Right atrium auricular region (tissue), 2 donors: Measurements from ENCODE around the gene ICE2. TPM values are rescaled to one million over a fixed set of nuclear protein-coding genes. Genes with fewer than 3 reads are reported as not detected.

Source experiments
- DNase-seq: peaks from one replicate; pipeline ENCODE4 v3.0.0-alpha.2; 2019; ENCODE audit warnings: low spot score
- H3K27ac ChIP-seq, 2 donors: fragments of 200-600 bp; sonication (generic); 1 replicate in 1 of 2; 2 replicates in 1 of 2; pipeline ENCODE4 v1.5.1; 2016 to 2019
- H3K27me3 ChIP-seq, 2 donors: fragments of 200-600 bp; sonication (generic); one replicate each; pipeline versions ENCODE4 v1.5.1 to v1.6.0; 2017 to 2019
- H3K36me3 ChIP-seq: fragments of 200-600 bp; sonication (generic); one replicate; pipeline ENCODE4 v1.5.1; 2016
- H3K4me1 ChIP-seq, 2 donors: fragments of 200-600 bp; sonication (generic); one replicate each; pipeline versions ENCODE4 v1.5.1 to v1.6.0; 2017 to 2019
- H3K4me3 ChIP-seq, 2 donors: fragments of 200-600 bp; sonication (generic); 1 replicate in 1 of 2; 2 replicates in 1 of 2; pipeline ENCODE4 v1.5.1; 2017 to 2019; ENCODE audit warnings: mild to moderate bottlenecking in 1 of 2, moderate library complexity in 1 of 2
- H3K9me3 ChIP-seq, 2 donors: fragments of 200-600 bp; sonication (generic); one replicate each; pipeline ENCODE4 v1.5.1; 2019
- CTCF ChIP-seq, 2 donors: fragments of 200-600 bp; sonication (generic); IDR thresholded peaks; one replicate each; pipeline ENCODE4 v1.5.1; 2019; ENCODE audit warnings: antibody characterized with exemption in 2 of 2
- total RNA-seq, 2 donors: library from RNA; depleted of rRNA; stranded (reverse); fragments of >200 nt; gene quantifications; one replicate each; pipeline ENCODE4 v1.1.0, GENCODE V29; 2016

The ICE2 gene
- total RNA-seq, 2 donors from 2014 or later, result 10.6 to 12.6 TPM

- Histone ChIP-seq H3K36me3 (peaks cover 55% of the 10 kb centered on the region), H3K4me3 (no peak overlapping the region), H3K27ac (no peak overlapping the region), H3K9me3 (no peaks in the 10 kb centered on the region), H3K4me1 (peaks cover 0 to 2% of the 10 kb centered on the region in 2 donors), H3K27me3 (no peaks in the 10 kb centered on the region)
- no peak for DNase-seq
- no peak for TF ChIP-seq CTCF (IDR thresholded peaks at IDR 0.05)
Observed at GRCh38 chr15:60471314-60471713, 7.6 kb downstream of the ICE2 start.

DNA sequence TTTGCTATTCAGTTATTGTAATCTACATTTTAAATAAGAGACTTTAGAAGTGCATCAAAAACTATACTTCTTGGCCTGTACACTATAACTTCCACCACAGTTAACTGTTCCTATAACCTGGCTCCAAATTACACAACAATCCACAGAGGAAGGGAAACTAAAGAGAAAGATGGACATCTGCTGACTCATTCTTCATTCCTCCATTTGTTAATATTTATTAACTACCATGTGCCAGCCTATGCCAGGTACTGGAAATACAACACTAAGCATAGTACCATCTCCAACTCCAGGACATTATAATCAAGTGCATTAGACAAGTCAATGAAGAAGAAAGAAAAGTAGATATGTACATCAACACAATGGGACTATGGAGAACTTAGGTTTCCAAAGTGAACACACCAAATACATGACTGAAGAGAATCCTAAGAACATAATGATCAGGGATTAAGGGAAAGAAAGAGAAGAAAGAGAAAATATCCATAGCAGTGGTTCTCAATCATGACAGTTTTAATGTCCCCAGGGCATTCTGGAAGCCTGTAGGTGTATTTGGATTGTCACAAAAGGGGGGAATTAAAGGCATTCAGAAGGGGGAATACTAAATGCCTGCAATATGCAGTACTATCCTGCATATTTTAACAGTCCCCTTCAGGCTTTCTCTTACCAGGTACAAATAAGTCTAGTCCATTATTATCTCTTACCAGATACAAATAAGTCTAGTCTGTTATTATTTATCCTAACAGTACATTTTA lies 8.9 kb downstream of the ICE2 start:
- Histone ChIP-seq H3K9me3 (no peaks in the 10 kb centered on the region), H3K4me1 (no peaks in the 10 kb centered on the region), H3K4me3 (no peak overlapping the region), H3K36me3 (peaks cover 58% of the 10 kb centered on the region), H3K27me3 (no peaks in the 10 kb centered on the region), H3K27ac (no peak overlapping the region)
- DNase-seq, result no peak
- TF ChIP-seq CTCF (IDR thresholded peaks at IDR 0.05), result no peak

- no peak for TF ChIP-seq CTCF (IDR thresholded peaks at IDR 0.05)
- H3K9me3 ChIP-seq, result no peaks in the 10 kb centered on the region
- peaks cover 43% of the 10 kb centered on the region for H3K36me3 ChIP-seq
- no peak overlapping the region for H3K4me3 ChIP-seq
- no peaks in the 10 kb centered on the region for H3K4me1 ChIP-seq
- no peak for DNase-seq
- H3K27ac ChIP-seq, result no peak overlapping the region
- H3K27me3 ChIP-seq, result no peaks in the 10 kb centered on the region
Observed at GRCh38 chr15:60464836-60465630, 13.9 kb downstream of the ICE2 start.

- Histone ChIP-seq H3K27ac (no peak overlapping the region), H3K9me3 (no peaks in the 10 kb centered on the region), H3K4me3 (no peak overlapping the region), H3K27me3 (no peaks in the 10 kb centered on the region), H3K36me3 (peaks cover 20% of the 10 kb centered on the region), H3K4me1 (no peaks in the 10 kb centered on the region)
- no peak for TF ChIP-seq CTCF (IDR thresholded peaks at IDR 0.05)
- no peak for DNase-seq
Observed at GRCh38 chr15:60462027-60462426, 16.9 kb downstream of the ICE2 start.

DNA sequence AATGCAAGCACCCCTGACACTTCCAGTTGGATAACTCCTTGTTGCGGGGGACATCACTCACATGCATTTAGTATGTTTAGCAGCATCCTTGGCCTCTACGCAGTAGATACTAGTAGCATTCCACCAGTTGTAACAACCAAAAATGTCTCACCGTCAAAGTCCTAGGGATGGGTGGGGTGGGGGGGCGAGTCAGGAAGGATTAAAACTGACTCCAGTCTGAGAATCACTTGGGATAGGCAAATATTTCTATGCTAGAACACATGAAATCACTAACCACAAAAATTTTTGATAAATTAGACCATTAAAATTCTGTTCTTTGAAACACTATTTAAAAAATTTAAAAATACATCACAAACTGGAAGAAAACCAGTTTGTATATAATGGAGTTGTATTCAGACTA lies 18.0 kb downstream of the ICE2 start:
- Histone ChIP-seq H3K9me3 (no peaks in the 10 kb centered on the region), H3K27ac (no peak overlapping the region), H3K36me3 (peaks cover 17% of the 10 kb centered on the region), H3K4me3 (no peak overlapping the region), H3K27me3 (no peaks in the 10 kb centered on the region), H3K4me1 (no peaks in the 10 kb centered on the region)
- no peak for DNase-seq
- no peak for TF ChIP-seq CTCF (IDR thresholded peaks at IDR 0.05)
